GM10248 (cell line): Measurements from ENCODE around the gene C2orf80.
"Not testable (repeated sequence)": the region's sequence is repeated elsewhere in the genome, so short reads cannot be mapped to it uniquely, and the experiment has no call there.

Experiments used
- CTCF ChIA-PET: fragments of 300-600 bp; sonication (Branson Sonifier 250); formaldehyde crosslinking; extraction: SDS; loops from one replicate; lab custom pipeline; 2021; ENCODE audit warnings: antibody characterized with exemption; lab: Yijun Ruan, JAX
- POLR2A ChIA-PET: fragments of 350-650 bp; sonication (Branson Sonifier 250); formaldehyde crosslinking; extraction: SDS; loops from one replicate; lab custom pipeline; 2020; ENCODE audit warnings: antibody characterized with exemption; lab: Yijun Ruan, JAX
- DNase-seq: peaks from one replicate; pipeline ENCODE4 v3.0.0; 2012; ENCODE audit errors: extremely low spot score
- TF ChIP-seq, protein P1 (sequence below): IDR thresholded peaks from 2 replicates; pipeline ENCODE4 v1.5.1; 2012; ENCODE audit warnings: mild to moderate bottlenecking, low read depth; ENCODE audit errors: extremely low read depth, missing control alignments, control extremely low read depth

Gene C2orf80

DNA sequence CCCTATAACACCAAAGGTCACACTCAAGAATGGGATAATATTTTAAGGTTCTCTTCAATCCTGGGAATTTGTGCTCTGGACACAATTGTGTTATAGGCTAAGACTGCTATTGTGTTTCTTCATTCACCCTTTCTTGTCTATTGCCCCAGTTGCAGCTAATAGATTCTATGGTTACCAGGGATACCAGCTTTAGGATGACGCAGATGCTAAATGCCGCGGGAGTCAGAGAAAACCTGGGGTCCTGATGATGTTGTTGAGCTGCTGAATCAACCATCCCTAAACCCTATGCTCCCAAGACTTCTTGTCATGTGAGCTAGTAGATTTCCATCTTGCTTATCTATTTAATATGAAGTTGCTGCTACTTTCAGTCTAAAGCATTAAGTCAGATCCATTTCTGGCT, 70.9 kb downstream of the C2orf80 start:
- ChIA-PET POLR2A (no interaction called here), CTCF (interaction anchor here (2.0 kb wide), 1 partner anchor 12 kb away, joined by 4 read pairs; no protein-coding TSS in a partner anchor)
- DNase-seq = no peak
- TF ChIP-seq, protein P1, sequence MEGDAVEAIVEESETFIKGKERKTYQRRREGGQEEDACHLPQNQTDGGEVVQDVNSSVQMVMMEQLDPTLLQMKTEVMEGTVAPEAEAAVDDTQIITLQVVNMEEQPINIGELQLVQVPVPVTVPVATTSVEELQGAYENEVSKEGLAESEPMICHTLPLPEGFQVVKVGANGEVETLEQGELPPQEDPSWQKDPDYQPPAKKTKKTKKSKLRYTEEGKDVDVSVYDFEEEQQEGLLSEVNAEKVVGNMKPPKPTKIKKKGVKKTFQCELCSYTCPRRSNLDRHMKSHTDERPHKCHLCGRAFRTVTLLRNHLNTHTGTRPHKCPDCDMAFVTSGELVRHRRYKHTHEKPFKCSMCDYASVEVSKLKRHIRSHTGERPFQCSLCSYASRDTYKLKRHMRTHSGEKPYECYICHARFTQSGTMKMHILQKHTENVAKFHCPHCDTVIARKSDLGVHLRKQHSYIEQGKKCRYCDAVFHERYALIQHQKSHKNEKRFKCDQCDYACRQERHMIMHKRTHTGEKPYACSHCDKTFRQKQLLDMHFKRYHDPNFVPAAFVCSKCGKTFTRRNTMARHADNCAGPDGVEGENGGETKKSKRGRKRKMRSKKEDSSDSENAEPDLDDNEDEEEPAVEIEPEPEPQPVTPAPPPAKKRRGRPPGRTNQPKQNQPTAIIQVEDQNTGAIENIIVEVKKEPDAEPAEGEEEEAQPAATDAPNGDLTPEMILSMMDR = no peak

DNA sequence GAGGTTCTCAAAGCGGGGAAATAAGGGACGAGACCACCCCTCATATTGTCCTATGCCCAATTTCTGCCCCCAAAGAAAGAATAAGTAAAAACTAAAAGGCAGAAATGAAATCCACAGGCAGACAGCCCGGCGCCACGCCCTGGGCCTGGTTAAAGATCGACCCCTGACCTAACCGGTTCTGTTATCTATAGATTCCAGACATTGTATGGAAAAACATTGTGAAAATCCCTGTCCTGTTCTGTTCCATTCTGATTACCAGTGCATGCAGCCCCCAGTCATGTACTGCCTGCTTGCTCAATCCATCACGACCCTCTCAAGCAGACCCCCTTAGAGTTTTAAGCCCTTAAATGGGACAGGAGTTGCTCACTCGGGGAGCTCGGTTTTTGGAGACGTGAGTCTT, 72.4 kb downstream of the C2orf80 start:
- DNase-seq, POLR2A ChIA-PET, CTCF ChIA-PET: not testable (repeated sequence)
